Right lobe of liver (tissue), 6 donors: ENCODE results near the gene ARHGEF7. TPM values are rescaled to one million over a fixed set of nuclear protein-coding genes. Genes with fewer than 3 reads are reported as not detected.

Experiments
- ATAC-seq, 4 donors: fragments of 200-7000 bp; cut with Tn5 transposase; one replicate each; pipeline ENCODE4 v1.9.1; 2020; ENCODE audit warnings: mild to moderate bottlenecking in 4 of 4, moderate library complexity in 4 of 4
- DNase-seq, 3 donors: peaks; one replicate each; pipeline ENCODE4 v3.0.0-alpha.2; 2020
- H3K27ac ChIP-seq, 3 donors: fragments of 200-600 bp; one replicate each; pipeline ENCODE4 v1.8.0; 2022
- H3K27me3 ChIP-seq, 2 donors: fragments of 200-600 bp; one replicate each; pipeline ENCODE4 v1.8.0; 2022
- H3K36me3 ChIP-seq, 4 donors: fragments of 200-600 bp; sonication (generic) in 1 of 4; one replicate each; pipeline versions ENCODE4 v1.5.1 to v1.8.0; 2017 to 2022; ENCODE audit warnings: control low read depth in 1 of 4
- H3K4me1 ChIP-seq, 4 donors: fragments of 200-600 bp; sonication (generic) in 1 of 4; one replicate each; pipeline versions ENCODE4 v1.5.1 to v1.8.0; 2017 to 2022; ENCODE audit warnings: control low read depth in 1 of 4
- H3K4me3 ChIP-seq, 3 donors: fragments of 200-600 bp; one replicate each; pipeline ENCODE4 v1.8.0; 2022
- H3K9me3 ChIP-seq, 4 donors: fragments of 200-600 bp; sonication (generic) in 1 of 4; one replicate each; pipeline versions ENCODE4 v1.5.1 to v1.8.0; 2017 to 2022; ENCODE audit warnings: control low read depth in 1 of 4
- POLR2A ChIP-seq: fragments of 450-650 bp; IDR thresholded peaks from one replicate; pipeline ENCODE4 v1.6.1; 2017; ENCODE audit warnings: antibody characterized with exemption, mild to moderate bottlenecking
- WGBS: methylation state at CpG from one replicate; pipeline ENCODE4 v1.1.6; 2018; ENCODE audit warnings: low coverage, low lambda C conversion rate; ENCODE audit not compliant: insufficient coverage; ENCODE audit errors: missing lambda C conversion rate; 5-methylcytosine and 5-hydroxymethylcytosine counted together
- intact Hi-C, 2 donors: fragments of 100-400 bp; cut with DNase I; formaldehyde crosslinking; loops; one replicate each; pipeline versions ENCODE4 v1.11.2 to v1.14.1; 2022
- total RNA-seq, 6 experiments: library from RNA; depleted of rRNA in 2 of 6; stranded (reverse); fragments of >200 nt in 2 of 6; fragmentation: NEBNext Ultra II Directional in 3 of 6; extraction: Animal tissue kit (Norgen Biotek cat#: 25700) in 3 of 6; gene quantifications; one replicate each; pipeline versions ENCODE4 v1.1.0 to v1.2.4, GENCODE V29; 2016 to 2023
- TF ChIP-seq, protein P1 (sequence below), 4 donors: fragments of 200-600 bp in 3 of 4; fragments of 450-650 bp in 1 of 4; IDR thresholded peaks; one replicate each; pipeline versions ENCODE4 v1.5.1 to v1.8.0; 2016 to 2022; ENCODE audit warnings: antibody characterized with exemption in 4 of 4, mild to moderate bottlenecking in 2 of 4
- donor health status: DM: no; HTN: yes; CAD: no.
- donor health status: DM: no; HTN: no; CAD: no.
- donor health status: DM: no; HTN: no; CAD: no.
- donor health status: DM: no; HTN: yes; CAD: no.
- donor health status: DM: no; HTN: yes; CAD: no.

ARHGEF7 gene
- total RNA-seq, 6 experiments from 2014 or later, result 22.0 to 40.1 (median 33.8) TPM

DNA sequence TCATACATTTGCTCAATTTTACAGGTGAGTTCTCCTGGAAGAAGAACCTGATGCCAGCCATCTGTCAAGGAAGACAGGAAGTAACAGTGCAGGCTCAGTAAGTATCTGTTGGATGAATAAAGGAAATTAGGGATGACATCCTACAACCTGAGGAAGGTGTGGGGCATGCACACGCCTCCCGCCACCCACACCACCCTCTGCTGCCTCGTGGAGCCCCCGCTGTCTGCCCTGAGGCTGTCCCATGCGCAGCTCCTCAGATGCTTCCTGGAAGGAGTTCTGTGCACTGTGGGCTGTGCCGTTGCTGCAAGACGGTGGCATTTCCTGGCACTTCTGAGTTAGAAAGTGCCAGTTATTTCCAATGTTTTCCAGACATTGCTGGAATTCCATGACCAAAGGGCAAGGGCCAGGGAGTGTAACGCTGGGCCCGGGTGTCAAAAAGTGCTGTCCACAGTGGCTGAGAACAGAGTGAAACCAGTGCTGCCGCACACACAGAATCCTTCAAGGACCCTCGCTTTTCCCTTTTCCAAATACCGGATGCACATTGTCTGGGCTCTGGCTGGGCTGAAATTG, 201.1 kb downstream of the ARHGEF7 start:
- Histone ChIP-seq H3K9me3 (no peaks in the 10 kb centered on the region), H3K36me3 (no peaks in the 10 kb centered on the region), H3K4me1 (no peaks in the 10 kb centered on the region), H3K27ac (no peak overlapping the region), H3K4me3 (no peak overlapping the region), H3K27me3 (no peaks in the 10 kb centered on the region)
- TF ChIP-seq, protein P1, sequence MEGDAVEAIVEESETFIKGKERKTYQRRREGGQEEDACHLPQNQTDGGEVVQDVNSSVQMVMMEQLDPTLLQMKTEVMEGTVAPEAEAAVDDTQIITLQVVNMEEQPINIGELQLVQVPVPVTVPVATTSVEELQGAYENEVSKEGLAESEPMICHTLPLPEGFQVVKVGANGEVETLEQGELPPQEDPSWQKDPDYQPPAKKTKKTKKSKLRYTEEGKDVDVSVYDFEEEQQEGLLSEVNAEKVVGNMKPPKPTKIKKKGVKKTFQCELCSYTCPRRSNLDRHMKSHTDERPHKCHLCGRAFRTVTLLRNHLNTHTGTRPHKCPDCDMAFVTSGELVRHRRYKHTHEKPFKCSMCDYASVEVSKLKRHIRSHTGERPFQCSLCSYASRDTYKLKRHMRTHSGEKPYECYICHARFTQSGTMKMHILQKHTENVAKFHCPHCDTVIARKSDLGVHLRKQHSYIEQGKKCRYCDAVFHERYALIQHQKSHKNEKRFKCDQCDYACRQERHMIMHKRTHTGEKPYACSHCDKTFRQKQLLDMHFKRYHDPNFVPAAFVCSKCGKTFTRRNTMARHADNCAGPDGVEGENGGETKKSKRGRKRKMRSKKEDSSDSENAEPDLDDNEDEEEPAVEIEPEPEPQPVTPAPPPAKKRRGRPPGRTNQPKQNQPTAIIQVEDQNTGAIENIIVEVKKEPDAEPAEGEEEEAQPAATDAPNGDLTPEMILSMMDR (IDR thresholded peaks at IDR 0.05), result no peak
- no peak for TF ChIP-seq POLR2A
- DNase-seq (no peak), ATAC-seq (peak in 2 of 4 donors; percentile 18 to 61)
- 76% methylated on average over 5 of the region's 12 CpGs for WGBS
- intact Hi-C loops, result no loop called here

DNA sequence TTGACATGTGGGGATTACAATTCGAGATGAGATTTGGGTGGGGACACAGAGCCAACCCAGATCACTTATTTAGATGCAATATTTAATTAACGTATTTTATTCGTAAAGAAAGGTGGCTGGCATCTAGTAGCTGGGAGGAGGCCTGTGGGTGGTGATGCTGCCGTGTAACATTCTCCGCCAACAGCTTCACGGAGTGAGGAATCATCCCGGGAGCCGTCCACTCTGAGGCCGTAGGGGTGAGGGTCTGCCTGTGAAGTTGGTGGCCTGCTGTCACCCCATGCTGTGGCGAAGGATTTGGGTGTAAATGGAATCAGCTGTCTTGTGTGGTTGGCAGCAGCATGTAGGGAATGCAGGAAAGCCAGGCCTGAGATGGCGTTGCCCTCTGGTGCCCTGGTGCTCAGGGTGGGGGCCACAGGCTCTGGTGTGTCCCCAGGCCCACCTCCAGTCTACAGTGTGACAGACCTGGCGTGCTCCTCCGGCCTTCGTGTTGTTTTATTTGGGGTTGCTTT, 202.0 kb downstream of the ARHGEF7 start:
- Histone ChIP-seq H3K27ac (no peak overlapping the region), H3K4me1 (no peaks in the 10 kb centered on the region), H3K27me3 (no peaks in the 10 kb centered on the region), H3K36me3 (no peaks in the 10 kb centered on the region), H3K4me3 (no peak overlapping the region), H3K9me3 (no peaks in the 10 kb centered on the region)
- DNase-seq (no peak), ATAC-seq (no peak)
- no peak for TF ChIP-seq POLR2A
- TF ChIP-seq, protein P1 (IDR thresholded peaks at IDR 0.05), result no peak
- WGBS, result 90% methylated on average over 8 of the region's 14 CpGs
- intact Hi-C loops, result no loop called here

DNA sequence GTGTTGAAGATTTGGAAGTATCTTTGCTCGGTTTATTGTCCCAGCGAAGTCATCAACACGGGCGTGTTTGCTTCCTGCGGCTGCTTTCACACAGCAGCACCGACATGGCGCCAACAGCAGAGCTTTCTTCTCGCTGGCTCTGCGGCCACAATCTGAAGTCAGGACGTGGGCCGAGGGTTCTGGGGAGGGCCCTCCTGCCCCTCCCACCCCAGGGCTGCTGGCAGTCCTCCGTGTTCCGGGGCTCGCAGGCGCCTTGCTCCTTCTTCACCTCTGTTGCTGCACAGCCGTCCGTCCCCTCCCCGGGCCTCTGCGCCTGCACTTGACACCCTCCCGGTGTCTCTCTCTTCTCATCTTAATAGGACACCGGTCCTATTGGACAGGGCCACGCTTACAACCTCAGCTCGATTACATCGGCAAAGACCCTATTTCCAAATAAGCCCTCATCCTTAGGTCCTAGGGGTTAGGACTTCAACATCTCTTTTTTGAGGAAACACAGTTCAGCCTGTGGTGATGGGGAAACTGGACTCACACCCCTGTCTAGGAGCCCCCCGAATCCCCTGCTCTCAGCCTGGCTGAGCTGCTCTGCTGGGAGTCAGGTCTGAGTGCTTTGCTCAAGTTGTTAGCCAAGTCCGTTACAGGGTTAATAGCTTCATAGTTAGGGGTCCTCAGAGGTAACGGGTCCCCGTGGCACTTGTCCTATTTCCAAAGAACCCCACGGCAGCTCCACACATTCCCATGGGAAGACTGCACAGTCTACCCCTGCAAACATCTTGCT, 202.6 kb downstream of the ARHGEF7 start:
- 96% methylated on average over 8 of the region's 29 CpGs for WGBS
- intact Hi-C loops, result no loop called here
- H3K4me1 ChIP-seq, result no peaks in the 10 kb centered on the region
- no peak for ATAC-seq
- H3K27me3 ChIP-seq, result no peaks in the 10 kb centered on the region
- no peak overlapping the region for H3K4me3 ChIP-seq
- H3K9me3 ChIP-seq, result no peaks in the 10 kb centered on the region
- no peaks in the 10 kb centered on the region for H3K36me3 ChIP-seq
- TF ChIP-seq, protein P1 (IDR thresholded peaks at IDR 0.05), result no peak
- TF ChIP-seq POLR2A, result no peak
- no peak overlapping the region for H3K27ac ChIP-seq
- no peak for DNase-seq

DNA sequence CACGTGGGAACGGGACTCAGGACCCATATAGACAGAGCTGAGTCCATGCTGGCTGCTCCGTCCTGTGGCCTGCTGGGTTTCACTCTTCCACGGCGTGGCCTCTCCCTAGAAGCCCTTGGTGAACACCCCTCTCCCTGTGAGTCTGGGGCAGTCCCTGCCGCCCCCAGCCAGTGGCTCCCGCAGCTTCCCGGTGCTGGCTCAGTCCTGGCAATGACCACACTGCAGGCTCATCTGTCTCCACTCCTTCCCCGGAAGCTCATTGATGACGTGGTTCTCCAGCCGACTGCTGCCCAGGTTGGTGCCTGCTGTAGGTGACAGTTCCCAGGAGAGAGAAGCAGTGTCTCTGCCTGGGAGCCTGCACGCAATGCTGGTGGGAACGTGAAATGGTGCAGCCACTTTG, 203.3 kb downstream of the ARHGEF7 start:
- Histone ChIP-seq H3K27me3 (no peaks in the 10 kb centered on the region), H3K36me3 (no peaks in the 10 kb centered on the region), H3K4me3 (no peak overlapping the region), H3K27ac (no peak overlapping the region), H3K9me3 (no peaks in the 10 kb centered on the region), H3K4me1 (no peaks in the 10 kb centered on the region)
- TF ChIP-seq, protein P1 (IDR thresholded peaks at IDR 0.05), result no peak
- TF ChIP-seq POLR2A, result no peak
- intact Hi-C loops, result no loop called here
- no peak for ATAC-seq
- WGBS, result 75% methylated on average over 2 of the region's 13 CpGs
- DNase-seq, result no peak
